ENCODE data around the gene ZNRF1.

DNA sequence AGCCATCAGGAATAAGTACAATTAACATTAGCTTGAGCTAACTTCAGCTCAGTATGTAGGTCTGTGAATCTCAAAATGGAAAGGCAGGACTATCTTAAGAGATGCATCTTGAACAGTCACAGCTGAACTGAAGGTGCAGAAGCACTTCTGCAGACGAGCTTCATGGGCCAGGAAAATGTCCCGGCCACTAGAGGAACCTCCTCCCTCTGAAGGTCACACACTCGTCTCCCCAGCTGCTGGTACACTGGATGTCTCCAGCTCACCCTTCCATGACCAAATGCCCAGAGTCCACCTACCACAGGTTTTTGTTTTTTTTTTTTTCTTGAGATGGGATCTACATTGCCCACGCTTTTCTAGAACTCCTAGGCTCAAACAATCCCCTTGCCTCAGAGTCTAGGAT, 47.1 kb upstream of the ZNRF1 start:
- TF ChIP-seq KDM4A (IDR thresholded peaks at IDR 0.05; ENCODE audit: low read depth, low read length, severe bottlenecking) (no peak), GTF2F1 (IDR thresholded peaks at IDR 0.05; ENCODE audit: borderline replicate concordance, low read depth, low read length) (no peak), SUZ12 (IDR thresholded peaks at IDR 0.05; ENCODE audit: low read length) (no peak), CBX5 (IDR thresholded peaks at IDR 0.05; ENCODE audit: low read depth, low read length) (no peak)
- TF ChIP-seq, protein P1, sequence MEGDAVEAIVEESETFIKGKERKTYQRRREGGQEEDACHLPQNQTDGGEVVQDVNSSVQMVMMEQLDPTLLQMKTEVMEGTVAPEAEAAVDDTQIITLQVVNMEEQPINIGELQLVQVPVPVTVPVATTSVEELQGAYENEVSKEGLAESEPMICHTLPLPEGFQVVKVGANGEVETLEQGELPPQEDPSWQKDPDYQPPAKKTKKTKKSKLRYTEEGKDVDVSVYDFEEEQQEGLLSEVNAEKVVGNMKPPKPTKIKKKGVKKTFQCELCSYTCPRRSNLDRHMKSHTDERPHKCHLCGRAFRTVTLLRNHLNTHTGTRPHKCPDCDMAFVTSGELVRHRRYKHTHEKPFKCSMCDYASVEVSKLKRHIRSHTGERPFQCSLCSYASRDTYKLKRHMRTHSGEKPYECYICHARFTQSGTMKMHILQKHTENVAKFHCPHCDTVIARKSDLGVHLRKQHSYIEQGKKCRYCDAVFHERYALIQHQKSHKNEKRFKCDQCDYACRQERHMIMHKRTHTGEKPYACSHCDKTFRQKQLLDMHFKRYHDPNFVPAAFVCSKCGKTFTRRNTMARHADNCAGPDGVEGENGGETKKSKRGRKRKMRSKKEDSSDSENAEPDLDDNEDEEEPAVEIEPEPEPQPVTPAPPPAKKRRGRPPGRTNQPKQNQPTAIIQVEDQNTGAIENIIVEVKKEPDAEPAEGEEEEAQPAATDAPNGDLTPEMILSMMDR (IDR thresholded peaks at IDR 0.05; ENCODE audit: control extremely low read depth in 1 of 3, insufficient read depth in 1 of 3, low read depth in 1 of 3, low read length in 3 of 3), result no peak

All from H1 (cell line).